GM18517 (cell line): ENCODE results near the gene NEXN.
A peak's percentile ranks its signal among the peaks of the same experiment; 100 is the strongest.
"Not testable (repeated sequence)": the region's sequence is repeated elsewhere in the genome, so short reads cannot be mapped to it uniquely, and the experiment has no call there.

Experiments used
- ATAC-seq: cut with Tn5 transposase; IDR thresholded peaks from one replicate; pipeline ENCODE4 v1.9.1; 2021; ENCODE audit warnings: mild to moderate bottlenecking, moderate library complexity; ENCODE audit not compliant: unreplicated experiment

NEXN gene

GRCh38 chr1:77958391-77958790, 70.0 kb downstream of the NEXN start:
- ATAC-seq, result no peak

GRCh38 chr1:77958850-77959249, 70.4 kb downstream of the NEXN start:
- no peak for ATAC-seq

DNA sequence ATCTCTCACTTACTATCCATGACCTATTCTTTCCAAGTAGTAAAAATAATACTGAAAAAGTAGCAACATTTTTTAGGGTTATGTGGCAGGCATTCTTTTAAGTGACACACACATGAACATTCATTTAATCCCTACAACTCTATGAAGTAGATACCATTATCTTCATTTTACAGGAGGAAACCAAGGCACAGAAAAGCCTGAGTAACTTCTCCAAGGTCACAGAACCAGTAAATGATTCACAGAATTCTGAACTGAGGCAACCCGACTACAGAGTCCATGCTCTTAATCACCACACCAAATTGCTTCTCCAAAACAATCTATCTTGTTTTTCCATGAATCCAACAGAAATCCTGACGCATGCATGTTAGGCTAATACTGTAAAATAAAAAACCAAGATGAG, 73.0 kb downstream of the NEXN start:
- ATAC-seq, result no peak

DNA sequence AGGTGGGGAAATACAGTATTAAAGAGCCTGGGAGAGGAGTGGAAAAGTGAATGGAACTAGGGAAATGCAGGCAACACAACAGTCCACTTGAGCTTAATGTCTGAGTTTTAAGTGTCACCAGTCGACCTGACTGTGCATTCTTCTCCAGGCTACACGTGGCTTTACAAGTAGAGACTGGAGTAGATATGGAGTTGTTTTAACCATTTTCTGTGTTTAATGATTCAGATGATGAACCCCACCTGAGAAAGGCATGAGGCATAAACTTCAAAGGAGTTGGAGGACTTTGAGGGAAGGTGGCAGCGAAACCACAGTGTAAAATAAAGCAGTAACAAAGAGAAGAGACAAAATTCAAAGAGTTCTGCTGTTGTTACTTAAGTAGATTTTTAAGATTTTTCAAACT, 77.9 kb downstream of the NEXN start:
- no peak for ATAC-seq

GRCh38 chr1:77970192-77970591, 81.8 kb downstream of the NEXN start:
- no peak for ATAC-seq

DNA sequence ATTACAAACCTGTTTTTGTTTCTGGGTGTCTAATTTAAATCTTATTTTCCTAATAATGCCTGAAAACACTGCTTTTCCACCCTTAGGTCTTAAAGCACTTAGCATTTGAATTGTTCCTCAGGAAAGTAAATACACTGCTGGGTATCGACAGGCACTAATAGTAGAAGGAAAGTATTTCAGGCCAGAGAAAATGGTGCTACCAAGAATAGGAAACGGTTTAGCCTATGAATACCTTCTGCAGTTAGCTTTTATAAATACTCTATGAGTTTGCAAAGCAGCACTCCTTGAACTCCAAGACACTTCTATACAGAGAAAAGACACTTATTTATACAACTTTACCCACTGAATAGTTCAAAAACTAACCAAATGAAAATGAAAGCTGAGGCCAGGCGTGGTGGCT, 83.7 kb downstream of the NEXN start:
- no peak for ATAC-seq

- no peak for ATAC-seq
These were observed 87.0 kb downstream of the NEXN start for GRCh38 chr1:77975386-77975785.

- ATAC-seq, result no peak
These were observed 87.5 kb downstream of the NEXN start for GRCh38 chr1:77975907-77976306.

DNA sequence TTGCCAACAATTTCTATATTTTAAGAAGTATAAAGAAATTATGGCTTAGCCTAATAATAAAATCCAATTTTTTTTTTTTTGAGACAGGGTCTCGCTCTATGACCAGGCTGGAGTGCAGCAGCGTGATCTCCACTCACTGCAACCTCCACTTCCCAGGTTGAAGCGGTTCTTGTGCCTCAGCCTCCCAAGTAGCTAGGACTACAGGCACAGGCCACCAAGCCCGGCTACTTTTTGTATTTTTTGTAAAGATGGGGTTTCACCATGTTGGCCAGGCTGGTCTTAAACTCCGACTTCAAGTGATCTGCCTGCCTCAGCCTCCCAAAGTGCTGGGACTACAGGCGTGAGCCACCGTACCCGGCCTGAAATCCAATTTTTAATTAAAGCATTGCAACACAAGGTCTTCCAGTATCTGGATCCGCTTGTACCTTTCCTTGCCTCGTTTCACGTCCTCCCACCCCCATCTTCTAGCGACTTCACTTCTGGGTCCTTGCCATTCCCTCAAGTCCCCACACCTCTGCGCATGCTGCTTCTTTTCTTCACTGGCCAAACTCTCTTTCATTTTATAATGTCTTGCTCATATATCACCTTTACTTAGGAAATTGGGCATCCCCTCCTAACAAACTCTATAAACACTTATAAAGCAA, 88.1 kb downstream of the NEXN start:
- no peak for ATAC-seq

DNA sequence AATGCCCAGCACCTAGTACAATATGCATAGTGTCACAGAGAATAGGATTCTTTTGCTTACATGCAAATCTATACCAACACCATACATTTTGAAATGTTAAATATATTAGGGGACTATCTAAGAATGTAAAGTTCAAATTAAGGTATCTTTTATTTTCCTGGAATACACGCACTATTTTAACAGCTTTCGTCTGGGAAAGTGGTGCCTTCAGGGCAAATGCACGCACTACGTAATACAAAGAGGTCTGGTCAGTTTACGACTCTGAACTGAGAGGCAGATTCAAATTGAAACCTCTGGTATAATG, 89.5 kb downstream of the NEXN start:
- peak; percentile 1 for ATAC-seq

GRCh38 chr1:77978293-77978968, 90.0 kb downstream of the NEXN start:
- ATAC-seq, result peak; percentile 73

DNA sequence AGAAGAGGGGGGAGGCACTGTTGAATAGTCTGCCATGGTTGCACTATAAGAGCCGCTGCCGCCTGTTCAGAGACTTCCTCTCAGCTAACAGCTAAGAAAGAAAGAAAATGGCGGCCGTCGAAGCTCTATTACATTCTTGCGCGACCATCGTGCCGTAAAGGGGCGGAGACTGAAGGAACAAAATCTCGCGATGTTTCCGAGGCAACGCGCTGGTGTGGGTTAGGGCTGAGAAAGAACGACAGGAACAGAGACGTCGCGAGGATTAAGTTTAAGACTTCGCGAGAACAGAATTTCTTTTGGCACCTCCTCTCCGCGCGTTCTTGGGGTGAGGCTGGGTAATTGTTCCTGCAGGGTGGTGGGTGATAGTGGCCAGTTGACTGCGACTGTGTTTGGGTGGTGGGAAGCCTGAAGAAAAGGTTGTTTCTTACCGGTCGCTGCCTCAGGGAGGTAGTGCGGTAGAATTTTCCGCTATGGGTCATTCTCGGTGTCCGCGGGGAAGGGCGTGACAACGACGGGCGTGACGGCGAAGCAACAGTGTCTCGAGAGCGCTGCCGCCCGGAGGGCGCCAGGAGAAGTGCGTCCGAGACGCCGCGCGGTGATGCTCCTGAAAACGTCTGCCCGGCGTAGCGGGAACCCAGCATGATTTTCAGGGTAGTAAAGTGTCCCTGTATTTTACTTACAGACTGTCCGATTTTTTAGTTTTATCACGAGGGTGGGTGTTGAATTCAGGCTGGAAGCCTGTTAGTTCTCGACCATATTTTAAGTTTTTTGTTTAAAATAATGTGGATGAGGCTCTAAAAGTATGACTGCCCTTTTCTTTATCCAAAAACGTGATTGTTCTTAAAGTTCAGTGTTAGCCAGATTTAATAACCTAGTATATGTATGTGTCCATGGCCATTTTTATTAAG, 90.8 kb downstream of the NEXN start, which contains the start of gene FUBP1:
Gene FUBP1, minus strand, starts transcription at position 104 of the 908 bp plus-strand sequence. Its CDS starts 68 bp downstream, at position 36.
- ATAC-seq, result peak; percentile 74

- ATAC-seq, result not testable (repeated sequence)
These were observed 95.0 kb downstream of the NEXN start for GRCh38 chr1:77983352-77983996.

- no peak for ATAC-seq
These were observed 95.6 kb downstream of the NEXN start for GRCh38 chr1:77983997-77984355.

- no peak for ATAC-seq
These were observed 96.2 kb downstream of the NEXN start for GRCh38 chr1:77984629-77985028.

GRCh38 chr1:77986810-77987209, 98.4 kb downstream of the NEXN start:
- no peak for ATAC-seq

DNA sequence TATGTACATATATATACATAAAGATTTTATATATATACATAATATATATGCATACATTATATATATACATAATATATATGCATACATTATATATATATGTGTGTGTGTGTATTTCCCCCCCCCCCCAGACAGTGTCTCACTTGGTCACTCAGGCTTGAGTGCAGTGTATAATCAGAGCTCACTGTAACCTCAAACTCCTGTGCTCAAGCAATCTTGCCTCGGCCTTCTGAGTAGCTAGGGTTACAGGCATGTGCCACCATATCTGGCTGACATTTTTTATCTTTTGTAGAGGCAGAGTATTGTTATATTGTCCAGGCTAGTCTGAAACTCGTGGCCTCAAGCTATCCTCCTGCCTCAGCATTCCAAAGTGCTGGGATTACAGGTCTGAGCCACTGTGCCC, 99.5 kb downstream of the NEXN start:
- no peak for ATAC-seq

DNA sequence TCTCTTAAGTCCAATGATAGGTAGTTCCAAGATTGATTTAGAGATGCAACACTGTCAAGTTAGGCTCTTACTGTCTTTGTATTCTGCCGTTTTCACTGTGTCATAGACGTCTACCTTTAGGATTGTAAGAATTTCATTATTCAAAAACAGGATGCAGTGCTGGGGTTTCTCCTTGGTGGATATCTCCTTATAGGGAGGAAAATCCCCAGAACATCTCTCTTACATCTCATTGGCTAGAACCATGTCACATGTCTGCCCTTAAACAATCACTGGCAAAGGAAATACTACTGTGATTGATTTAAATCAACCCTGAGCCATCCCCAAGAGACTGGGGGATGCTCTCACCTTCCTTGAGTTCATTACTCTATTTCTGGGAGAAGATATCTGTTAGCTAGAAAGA, 101.3 kb downstream of the NEXN start:
- ATAC-seq, result no peak

GRCh38 chr1:77990629-77991204, 102.3 kb downstream of the NEXN start:
- ATAC-seq, result no peak

GRCh38 chr1:77991638-77992037, 103.2 kb downstream of the NEXN start:
- ATAC-seq, result no peak
